HepG2 (cell line): ENCODE data around the gene TTLL12. TPM values are rescaled to one million over a fixed set of nuclear protein-coding genes. Genes with fewer than 3 reads are reported as not detected.

ENCODE experiments used
- ATF4 ChIP-seq, 2 experiments: fragments of 450-650 bp in 1 of 2; sonication (generic) in 1 of 2; formaldehyde crosslinking; IDR thresholded peaks; 2 replicates each; pipeline versions ENCODE4 v1.5.0 to v1.8.0; 2020 to 2022; ENCODE audit warnings: mild to moderate bottlenecking in 1 of 2, missing genetic modification reagents in 1 of 2
- ATF6 ChIP-seq: sonication (generic); formaldehyde crosslinking; conservative IDR thresholded peaks from 2 replicates; pipeline ENCODE4 v1.4.0; 2020; ENCODE audit warnings: missing genetic modification reagents
- CBX5 ChIP-seq: sonication (generic); formaldehyde crosslinking; IDR thresholded peaks from 2 replicates; pipeline ENCODE4 v1.4.0; 2020; ENCODE audit warnings: missing genetic modification reagents, borderline replicate concordance
- EHMT2 ChIP-seq: fragments of 200-600 bp; sonication (generic); IDR thresholded peaks from 2 replicates; pipeline ENCODE4 v1.7.0; 2017; ENCODE audit warnings: antibody characterized with exemption, low read depth, low read length, borderline replicate concordance
- HMGA1 ChIP-seq: sonication (generic); formaldehyde crosslinking; conservative IDR thresholded peaks from 2 replicates; pipeline ENCODE4 v1.4.0; 2020; ENCODE audit warnings: missing genetic modification reagents
- HNF4A ChIP-seq: sonication (generic); formaldehyde crosslinking; IDR thresholded peaks from 2 replicates; pipeline ENCODE4 v1.4.0; 2020; ENCODE audit warnings: missing genetic modification reagents
- HOXA5 ChIP-seq: sonication (generic); formaldehyde crosslinking; IDR thresholded peaks from 2 replicates; pipeline ENCODE4 v1.4.0; 2020; ENCODE audit warnings: missing genetic modification reagents
- KAT2B ChIP-seq: fragments of 150-350 bp; IDR thresholded peaks from 2 replicates; pipeline ENCODE4 v1.6.1; 2014; ENCODE audit warnings: low read depth, low read length, borderline replicate concordance
- MED8 ChIP-seq: sonication (generic); formaldehyde crosslinking; IDR thresholded peaks from 2 replicates; pipeline ENCODE4 v1.8.1; 2023; ENCODE audit warnings: mild to moderate bottlenecking, missing genetic modification reagents; ENCODE audit not compliant: insufficient replicate concordance
- NAIF1 ChIP-seq: sonication (generic); formaldehyde crosslinking; IDR thresholded peaks from 2 replicates; pipeline ENCODE4 v1.5.0; 2020; ENCODE audit warnings: mild to moderate bottlenecking, missing genetic modification reagents, borderline replicate concordance
- PHF21A ChIP-seq: sonication (generic); formaldehyde crosslinking; IDR thresholded peaks from 2 replicates; pipeline ENCODE4 v1.5.0; 2020; ENCODE audit warnings: mild to moderate bottlenecking, missing genetic modification reagents
- SMAD1 ChIP-seq: sonication (generic); formaldehyde crosslinking; IDR thresholded peaks from 2 replicates; pipeline ENCODE4 v1.4.0; 2020; ENCODE audit warnings: missing genetic modification reagents, low read depth, mild to moderate bottlenecking, borderline replicate concordance
- SP1 ChIP-seq, 2 experiments: fragments of 450-650 bp in 1 of 2; sonication (generic) in 1 of 2; formaldehyde crosslinking in 1 of 2; IDR thresholded peaks; 2 replicates each; pipeline versions ENCODE4 v1.4.0 to v1.6.1; 2016 to 2020; ENCODE audit warnings: missing genetic modification reagents in 1 of 2
- TCF12 ChIP-seq, 2 experiments: fragments of 450-650 bp in 1 of 2; sonication (generic) in 1 of 2; formaldehyde crosslinking in 1 of 2; IDR thresholded peaks; 2 replicates each; pipeline versions ENCODE4 v1.6.1 to v1.8.0; 2017 to 2022; ENCODE audit warnings: antibody characterized with exemption in 1 of 2, mild to moderate bottlenecking in 1 of 2, missing genetic modification reagents in 1 of 2, moderate library complexity in 1 of 2
- TFDP1 ChIP-seq: IDR thresholded peaks from 2 replicates; pipeline ENCODE4 v1.6.1; 2016; ENCODE audit warnings: missing compliant biosample characterization, missing genetic modification reagents, borderline replicate concordance
- YEATS4 ChIP-seq: sonication (generic); formaldehyde crosslinking; IDR thresholded peaks from 2 replicates; pipeline ENCODE4 v1.4.0; 2020; ENCODE audit warnings: missing genetic modification reagents, borderline replicate concordance
- YY1 ChIP-seq: IDR thresholded peaks from 2 replicates; pipeline ENCODE4 v1.6.1; 2011; ENCODE audit warnings: low read length, low read depth, moderate library complexity, mild to moderate bottlenecking; ENCODE audit not compliant: insufficient read depth, insufficient replicate concordance
- ZNF180 ChIP-seq: sonication (generic); formaldehyde crosslinking; IDR thresholded peaks from 2 replicates; pipeline ENCODE4 v1.4.0; 2020; ENCODE audit warnings: low read depth, missing genetic modification reagents, borderline replicate concordance
- ZNF543 ChIP-seq: sonication (generic); formaldehyde crosslinking; IDR thresholded peaks from 2 replicates; pipeline ENCODE4 v1.4.0; 2020; ENCODE audit warnings: mild to moderate bottlenecking, missing genetic modification reagents
- ZNF615 ChIP-seq: sonication (generic); formaldehyde crosslinking; IDR thresholded peaks from 2 replicates; pipeline ENCODE4 v1.5.0; 2020; ENCODE audit warnings: mild to moderate bottlenecking, missing genetic modification reagents, borderline replicate concordance
- ZNF672 ChIP-seq: sonication (generic); formaldehyde crosslinking; IDR thresholded peaks from 2 replicates; pipeline ENCODE4 v1.8.1; 2022; ENCODE audit warnings: missing genetic modification reagents
- ZNF772 ChIP-seq: sonication (generic); formaldehyde crosslinking; IDR thresholded peaks from 2 replicates; pipeline ENCODE4 v1.5.0; 2020; ENCODE audit warnings: mild to moderate bottlenecking, missing genetic modification reagents
- polyA plus RNA-seq, 8 experiments: library from polyadenylated mRNA; depleted of rRNA in 3 of 8; stranded (reverse) in 7 of 8; unstranded in 1 of 8; fragments of >200 nt; fragmentation: Illumina TruSeq in 4 of 8; extraction: Trizol in 4 of 8; gene quantifications; 2 replicates each; pipeline versions ENCODE4 v1.2.1 to v1.2.3, GENCODE V29; 2011 to 2016; ENCODE audit warnings: low read depth in 4 of 8, missing spikeins in 1 of 8, mixed read lengths in 1 of 8; ENCODE audit not compliant: insufficient read depth in 1 of 8
- total RNA-seq, 5 experiments: library from RNA; depleted of rRNA; stranded (reverse); fragments of >200 nt; fragmentation: Illumina TruSeq; extraction: Trizol; gene quantifications; 2 replicates each; pipeline ENCODE4 v1.2.3, GENCODE V29; 2016; ENCODE audit warnings: low read depth in 1 of 5
- TF ChIP-seq, protein P1 (sequence below): IDR thresholded peaks from 2 replicates; pipeline ENCODE4 v1.6.1; 2016
- TF ChIP-seq, protein P2 (sequence below): fragments of 450-650 bp; IDR thresholded peaks from 2 replicates; pipeline ENCODE4 v1.6.1; 2017

TTLL12 gene
- total and polyA plus RNA-seq, 2 of the 13 experiments (the other 11 are each of a cell fraction or from before 2014, with no cell fraction given): 11.9 to 38.1 TPM

- TF ChIP-seq YEATS4 (CRISPR knock-in tag): peak; percentile 85
- TF ChIP-seq SMAD1 (CRISPR knock-in tag): no peak
- no peak; the same call in 1 of the 2 replicates for TF ChIP-seq ZNF543
- peak; percentile 88 for TF ChIP-seq TFDP1 (CRISPR knock-in tag)
- no peak for TF ChIP-seq SP1 (IDR thresholded peaks at IDR 0.05)
- TF ChIP-seq SP1 (CRISPR knock-in tag; IDR thresholded peaks at IDR 0.05): peak; percentile 73
- TF ChIP-seq YY1: peak; percentile 78
- no peak for TF ChIP-seq HMGA1 (CRISPR knock-in tag)
- TF ChIP-seq HOXA5 (CRISPR knock-in tag): peak; percentile 90
- TF ChIP-seq CBX5 (CRISPR knock-in tag): peak; percentile 89
- TF ChIP-seq, protein P1, sequence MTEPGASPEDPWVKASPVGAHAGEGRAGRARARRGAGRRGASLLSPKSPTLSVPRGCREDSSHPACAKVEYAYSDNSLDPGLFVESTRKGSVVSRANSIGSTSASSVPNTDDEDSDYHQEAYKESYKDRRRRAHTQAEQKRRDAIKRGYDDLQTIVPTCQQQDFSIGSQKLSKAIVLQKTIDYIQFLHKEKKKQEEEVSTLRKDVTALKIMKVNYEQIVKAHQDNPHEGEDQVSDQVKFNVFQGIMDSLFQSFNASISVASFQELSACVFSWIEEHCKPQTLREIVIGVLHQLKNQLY: peak; percentile 44; the same call in 1 of the 2 replicates
- no peak for TF ChIP-seq ATF6
- TF ChIP-seq, protein P2, sequence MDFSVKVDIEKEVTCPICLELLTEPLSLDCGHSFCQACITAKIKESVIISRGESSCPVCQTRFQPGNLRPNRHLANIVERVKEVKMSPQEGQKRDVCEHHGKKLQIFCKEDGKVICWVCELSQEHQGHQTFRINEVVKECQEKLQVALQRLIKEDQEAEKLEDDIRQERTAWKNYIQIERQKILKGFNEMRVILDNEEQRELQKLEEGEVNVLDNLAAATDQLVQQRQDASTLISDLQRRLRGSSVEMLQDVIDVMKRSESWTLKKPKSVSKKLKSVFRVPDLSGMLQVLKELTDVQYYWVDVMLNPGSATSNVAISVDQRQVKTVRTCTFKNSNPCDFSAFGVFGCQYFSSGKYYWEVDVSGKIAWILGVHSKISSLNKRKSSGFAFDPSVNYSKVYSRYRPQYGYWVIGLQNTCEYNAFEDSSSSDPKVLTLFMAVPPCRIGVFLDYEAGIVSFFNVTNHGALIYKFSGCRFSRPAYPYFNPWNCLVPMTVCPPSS: no peak
- TF ChIP-seq EHMT2: no peak
- no peak for TF ChIP-seq MED8
- TF ChIP-seq ZNF615 (CRISPR knock-in tag): no peak; the same call in 1 of the 2 replicates
- peak; percentile 56; the same call in 1 of the 2 replicates for TF ChIP-seq PHF21A (CRISPR knock-in tag)
- peak; percentile 82 for TF ChIP-seq ZNF772
- TF ChIP-seq ATF4 (CRISPR knock-in tag; IDR thresholded peaks at IDR 0.05): no peak
- TF ChIP-seq TCF12 (IDR thresholded peaks at IDR 0.05): no peak
- 0 out of 2 replicates have a peak, but pooled peaks have one; percentile 77 for TF ChIP-seq TCF12 (CRISPR knock-in tag; IDR thresholded peaks at IDR 0.05)
- TF ChIP-seq ZNF180: no peak
- no peak for TF ChIP-seq NAIF1 (CRISPR knock-in tag)
- TF ChIP-seq KAT2B: no peak
- 0 out of 2 replicates have a peak, but pooled peaks have one; percentile 21 for TF ChIP-seq HNF4A
- TF ChIP-seq ZNF672 (CRISPR knock-in tag): no peak
Observed at GRCh38 chr22:43142880-43143562, 43.9 kb downstream of the TTLL12 start, which contains the start of gene MCAT (continued).
